Activated CD4-positive, alpha-beta T cell treated with anti-CD3 and anti-CD28 coated beads, Interleukin-2, amount 50 U/mL, for 1 hour (primary cell): ENCODE measurements around the gene MEIS2.

Experiments used
- DNase-seq: peaks from one replicate; pipeline ENCODE4 v3.0.0-alpha.2; 2020

Gene MEIS2

GRCh38 chr15:37070686-37071085 lies 29.7 kb downstream of the MEIS2 start:
- DNase-seq = no peak

- DNase-seq = no peak
Observed at GRCh38 chr15:37061996-37062395, 38.4 kb downstream of the MEIS2 start.

GRCh38 chr15:37059086-37059485 lies 41.3 kb downstream of the MEIS2 start:
- no peak for DNase-seq

- DNase-seq = no peak
Observed at GRCh38 chr15:37058316-37058985, 41.9 kb downstream of the MEIS2 start.

GRCh38 chr15:37057831-37058230 lies 42.5 kb downstream of the MEIS2 start:
- no peak for DNase-seq

- no peak for DNase-seq
Observed at GRCh38 chr15:37057256-37057655, 43.1 kb downstream of the MEIS2 start.

GRCh38 chr15:37056177-37057121 lies 43.9 kb downstream of the MEIS2 start:
- DNase-seq = no peak

- no peak for DNase-seq
Observed at GRCh38 chr15:37055481-37055880, 44.9 kb downstream of the MEIS2 start.

- no peak for DNase-seq
Observed at GRCh38 chr15:37054336-37054735, 46.0 kb downstream of the MEIS2 start.

GRCh38 chr15:37053166-37053565 lies 47.2 kb downstream of the MEIS2 start:
- DNase-seq = no peak

- DNase-seq = no peak
Observed at GRCh38 chr15:37050345-37050744, 50.0 kb downstream of the MEIS2 start.

GRCh38 chr15:37046876-37047614 lies 53.3 kb downstream of the MEIS2 start:
- DNase-seq = no peak

- no peak for DNase-seq
Observed at GRCh38 chr15:37045859-37046740, 54.2 kb downstream of the MEIS2 start.

GRCh38 chr15:37044915-37045648 lies 55.3 kb downstream of the MEIS2 start:
- DNase-seq = no peak

GRCh38 chr15:37041836-37042235 lies 58.5 kb downstream of the MEIS2 start:
- DNase-seq = no peak

- no peak for DNase-seq
Observed at GRCh38 chr15:37041042-37041441, 59.3 kb downstream of the MEIS2 start.

GRCh38 chr15:37040072-37040742 lies 60.1 kb downstream of the MEIS2 start:
- DNase-seq = no peak

- no peak for DNase-seq
Observed at GRCh38 chr15:37038716-37039106, 61.6 kb downstream of the MEIS2 start.

- DNase-seq = no peak
Observed at GRCh38 chr15:37037850-37038715, 62.3 kb downstream of the MEIS2 start.

- DNase-seq = no peak
Observed at GRCh38 chr15:37037071-37037655, 63.2 kb downstream of the MEIS2 start.
